HG03457 (cell line): ENCODE measurements around the gene DIP2A.
"Not testable (repeated sequence)": the region's sequence is repeated elsewhere in the genome, so short reads cannot be mapped to it uniquely, and the experiment has no call there.

Experiments used
- ATAC-seq: cut with Tn5 transposase; IDR thresholded peaks from one replicate; pipeline ENCODE4 v1.9.1; 2021; ENCODE audit warnings: moderate number of reproducible peaks; ENCODE audit not compliant: unreplicated experiment

DIP2A gene

DNA sequence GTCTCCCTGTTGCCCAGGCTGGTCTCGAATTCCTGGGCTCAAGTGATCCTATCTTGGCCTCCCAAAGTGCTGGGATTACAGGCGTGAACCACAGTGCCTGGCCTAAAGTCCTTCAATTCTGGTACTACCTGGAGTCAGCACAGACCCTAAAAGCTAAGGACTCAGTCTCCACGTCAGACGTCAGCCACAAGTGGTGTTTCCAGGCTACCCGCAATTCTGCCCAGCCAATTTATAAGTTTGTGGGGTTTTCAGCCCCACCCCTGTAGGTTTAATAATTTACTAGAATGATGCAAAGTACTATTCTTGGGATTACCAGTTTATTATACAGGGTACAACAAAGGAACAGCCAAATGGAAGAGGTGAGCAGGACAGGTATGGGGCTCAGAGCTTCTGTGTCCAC lies 10.6 kb upstream of the DIP2A start:
- ATAC-seq = no peak

- not testable (repeated sequence) for ATAC-seq
These were observed 9.8 kb upstream of the DIP2A start for GRCh38 chr21:46448855-46449254.

- ATAC-seq = no peak
These were observed 6.0 kb upstream of the DIP2A start for GRCh38 chr21:46452710-46453109.

- ATAC-seq = no peak
These were observed 4.5 kb upstream of the DIP2A start for GRCh38 chr21:46454142-46454541.

GRCh38 chr21:46454634-46455390 lies 3.9 kb upstream of the DIP2A start:
- no peak for ATAC-seq

DNA sequence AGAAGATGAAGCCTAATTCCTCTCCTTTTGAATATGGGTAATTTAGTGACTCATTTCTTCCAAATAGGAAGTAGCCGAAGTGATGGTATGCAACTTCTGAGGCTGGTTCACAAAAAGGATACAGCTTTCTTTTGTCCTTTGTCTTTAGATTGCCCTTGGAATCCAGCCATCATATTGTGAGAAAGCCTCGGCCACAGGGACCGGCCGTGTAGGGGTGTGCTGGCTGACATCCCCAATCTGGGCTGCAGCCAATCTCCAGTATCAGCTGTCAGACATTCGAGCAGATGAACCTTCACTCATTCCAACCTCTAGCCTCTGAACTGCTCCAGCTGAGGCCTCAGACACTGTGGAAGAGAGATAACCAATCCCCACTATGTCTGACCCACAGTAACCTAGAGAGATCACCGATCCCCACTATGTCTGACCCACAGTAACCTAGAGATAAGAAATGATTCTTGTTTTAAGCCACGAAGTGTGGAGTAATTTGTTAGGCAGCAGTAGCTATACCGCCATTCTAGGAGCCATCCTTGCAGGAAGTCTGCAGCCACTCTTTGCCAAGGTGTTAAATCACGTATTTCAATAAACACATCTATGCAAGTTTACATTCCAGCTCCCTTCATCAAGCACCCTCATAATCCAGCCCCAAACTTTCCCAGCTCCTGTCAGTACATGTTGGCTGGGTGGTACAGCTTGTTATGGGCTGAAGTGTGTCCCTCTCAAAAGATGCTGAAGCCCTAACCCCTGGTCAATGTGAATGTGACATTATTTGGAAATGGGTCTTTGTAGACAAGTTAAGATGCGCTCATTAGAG lies 2.9 kb upstream of the DIP2A start:
- no peak for ATAC-seq

GRCh38 chr21:46456750-46457149 lies 1.9 kb upstream of the DIP2A start:
- no peak for ATAC-seq

GRCh38 chr21:46457801-46458314 lies 833 bp upstream of the DIP2A start:
- peak; percentile 10 for ATAC-seq

GRCh38 chr21:46459024-46459355 lies 299 bp downstream of the DIP2A start:
- no peak for ATAC-seq

DNA sequence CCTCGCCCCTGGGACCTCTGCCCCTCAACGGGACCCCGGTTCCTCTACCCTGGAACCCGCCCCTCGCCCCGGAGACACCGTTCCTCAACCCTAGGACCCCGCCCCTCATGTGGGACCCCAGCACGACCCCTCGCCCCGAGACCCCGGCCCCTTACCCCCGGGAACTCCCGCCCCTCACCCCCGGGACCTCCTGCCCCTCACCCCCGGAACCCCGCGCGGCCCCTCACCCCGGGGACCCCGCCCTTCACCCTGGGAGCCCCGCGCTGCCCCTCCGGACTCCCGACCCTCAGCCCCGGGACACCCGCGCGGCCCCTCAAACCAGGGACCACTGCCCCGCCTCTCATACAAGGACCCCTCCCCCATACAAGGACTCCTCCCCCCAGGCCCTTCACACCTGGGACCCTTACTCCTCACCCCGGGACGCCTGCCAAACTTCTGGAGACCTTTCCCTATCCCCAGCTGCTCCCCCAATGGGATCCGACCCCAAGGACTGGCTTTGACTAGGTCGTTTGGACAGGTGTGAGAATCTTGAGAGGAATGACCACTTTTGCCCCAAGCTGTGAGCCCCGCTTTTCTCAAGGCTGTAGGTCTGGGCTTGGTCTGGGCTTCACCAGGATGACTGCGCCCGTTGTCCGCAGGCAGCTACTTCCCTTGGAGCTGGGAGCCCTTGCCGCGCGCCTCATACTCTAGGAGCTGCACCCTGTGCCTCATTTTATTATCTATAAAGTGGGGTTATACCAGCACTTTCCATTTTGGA lies 843 bp downstream of the DIP2A start:
- ATAC-seq = no peak

- ATAC-seq = no peak
These were observed 3.2 kb downstream of the DIP2A start for GRCh38 chr21:46461909-46462308.

DNA sequence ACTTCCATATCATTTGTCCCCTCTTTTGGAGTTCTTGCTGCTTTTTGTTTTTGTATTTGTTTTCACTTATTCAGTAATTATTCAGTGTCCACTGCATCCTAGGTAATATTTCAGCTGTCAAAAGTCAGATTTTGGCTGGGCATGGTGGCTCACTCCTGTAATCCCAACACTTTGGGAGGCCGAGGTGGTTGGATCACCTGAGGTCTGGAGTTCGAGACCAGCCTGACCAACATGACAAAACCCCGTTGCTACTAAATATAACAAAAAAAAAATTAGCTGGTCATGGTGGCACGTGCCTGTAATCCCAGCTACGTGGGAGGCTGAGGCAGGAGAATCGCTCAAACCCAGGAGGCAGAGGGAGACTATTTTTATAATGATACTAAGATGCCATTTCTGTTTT lies 6.5 kb downstream of the DIP2A start:
- ATAC-seq = not testable (repeated sequence)

GRCh38 chr21:46465651-46466050 lies 7.0 kb downstream of the DIP2A start:
- ATAC-seq = no peak

GRCh38 chr21:46468108-46468774 lies 9.6 kb downstream of the DIP2A start:
- ATAC-seq = no peak

GRCh38 chr21:46469275-46469674 lies 10.6 kb downstream of the DIP2A start:
- ATAC-seq = no peak

GRCh38 chr21:46471514-46471913 lies 12.8 kb downstream of the DIP2A start:
- no peak for ATAC-seq

- no peak for ATAC-seq
These were observed 13.6 kb downstream of the DIP2A start for GRCh38 chr21:46472246-46472645.

GRCh38 chr21:46474382-46474781 lies 15.7 kb downstream of the DIP2A start:
- no peak for ATAC-seq

GRCh38 chr21:46475296-46475695 lies 16.6 kb downstream of the DIP2A start:
- ATAC-seq = no peak

GRCh38 chr21:46477765-46478164 lies 19.1 kb downstream of the DIP2A start:
- no peak for ATAC-seq

DNA sequence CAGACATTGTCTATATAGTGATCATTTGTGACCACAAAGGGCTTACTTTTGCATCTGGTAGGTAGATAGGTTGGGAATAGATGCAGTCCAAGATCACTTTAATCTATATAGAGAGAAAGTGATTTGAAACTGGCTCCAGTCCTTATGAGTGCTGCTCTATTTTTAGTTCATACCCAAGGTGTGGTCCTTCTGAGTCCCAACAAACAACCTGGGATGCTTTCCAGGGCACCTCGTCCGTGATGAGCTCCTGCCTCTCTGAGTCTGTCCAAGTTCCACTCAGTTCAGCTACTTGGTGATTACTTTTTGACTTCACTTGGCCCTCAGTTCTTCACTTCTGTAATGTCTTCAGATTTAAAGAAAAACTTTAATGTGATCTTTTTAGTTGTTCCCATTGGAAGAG lies 20.2 kb downstream of the DIP2A start:
- ATAC-seq = no peak
